GM18867 (cell line): ENCODE measurements around the gene EMC10.
"Not testable (repeated sequence)": the region's sequence is repeated elsewhere in the genome, so short reads cannot be mapped to it uniquely, and the experiment has no call there.

Experiments
- ATAC-seq: cut with Tn5 transposase; IDR thresholded peaks from one replicate; pipeline ENCODE4 v1.9.1; 2021; ENCODE audit warnings: mild to moderate bottlenecking, moderate library complexity; ENCODE audit not compliant: unreplicated experiment

EMC10 gene

DNA sequence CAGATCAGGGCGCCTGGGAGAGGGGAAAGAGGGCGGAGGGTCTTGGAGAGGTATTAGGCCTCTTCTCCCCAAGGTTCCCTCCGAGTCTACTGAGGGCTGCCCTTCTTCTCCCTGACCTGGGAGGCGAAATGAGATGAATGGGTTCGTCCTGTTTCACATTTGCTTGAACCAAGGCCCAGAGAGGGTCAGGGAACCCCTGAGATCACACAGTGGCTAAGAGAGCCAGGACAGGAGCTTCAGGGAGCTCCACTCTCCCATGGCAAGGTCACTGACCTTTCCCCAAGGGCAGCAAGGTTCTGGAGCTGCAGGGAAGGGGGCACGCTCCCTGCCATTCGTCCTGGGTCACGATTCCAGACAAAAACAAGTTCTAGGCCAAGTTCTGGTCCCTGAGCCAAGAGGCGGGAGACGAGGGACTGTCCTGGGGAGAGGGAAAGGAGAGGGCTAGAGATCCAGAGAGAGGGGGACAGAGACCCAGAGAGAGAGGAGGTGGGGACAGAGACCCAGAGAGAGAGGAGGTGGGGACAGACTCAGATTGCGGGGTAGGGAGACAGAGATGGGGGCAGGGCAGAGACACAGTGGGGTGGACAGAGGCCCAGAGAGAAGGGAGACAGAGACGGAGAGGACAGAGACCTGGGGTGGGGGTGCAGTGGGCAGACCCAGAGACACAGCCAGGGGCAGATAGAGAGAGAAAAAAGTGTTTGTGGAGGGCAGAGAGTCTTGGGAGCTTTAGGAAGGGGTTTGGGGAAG, 36.9 kb downstream of the EMC10 start:
- no peak for ATAC-seq

DNA sequence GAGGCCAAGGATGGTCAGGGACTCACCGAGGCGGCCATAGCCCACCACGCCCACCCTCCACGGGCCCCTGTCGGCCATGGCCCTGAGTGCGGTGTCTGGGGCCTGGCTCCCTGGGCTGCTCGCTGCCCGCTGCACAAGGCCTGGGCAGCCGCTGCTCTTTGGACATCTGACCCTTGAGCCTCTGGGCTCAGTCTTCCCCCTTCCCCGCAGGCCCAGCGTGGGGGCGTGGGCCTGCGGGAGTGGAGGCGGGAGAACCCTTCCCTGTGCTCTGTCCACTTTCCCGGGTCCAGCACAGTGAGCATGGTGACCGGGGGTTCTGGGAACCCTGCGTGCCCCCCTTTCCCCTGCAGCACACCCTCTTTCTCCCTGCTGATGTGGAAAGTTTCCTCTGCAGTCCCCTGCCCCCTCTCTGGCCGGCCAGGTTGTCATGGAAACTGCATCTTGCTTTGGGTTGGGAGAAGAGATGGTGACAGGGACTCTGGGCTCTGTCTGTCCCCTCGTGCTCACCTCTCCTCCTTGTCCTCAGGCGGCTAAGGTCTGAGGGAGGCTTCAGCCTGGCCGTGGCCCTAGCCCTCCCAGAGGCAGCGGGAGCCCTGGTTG, 37.5 kb downstream of the EMC10 start, which contains the start of gene ASPDH:
Gene ASPDH, minus strand, starts transcription at position 168 of the 600 bp plus-strand sequence. Its CDS starts 90 bp downstream, at position 78.
- no peak for ATAC-seq

DNA sequence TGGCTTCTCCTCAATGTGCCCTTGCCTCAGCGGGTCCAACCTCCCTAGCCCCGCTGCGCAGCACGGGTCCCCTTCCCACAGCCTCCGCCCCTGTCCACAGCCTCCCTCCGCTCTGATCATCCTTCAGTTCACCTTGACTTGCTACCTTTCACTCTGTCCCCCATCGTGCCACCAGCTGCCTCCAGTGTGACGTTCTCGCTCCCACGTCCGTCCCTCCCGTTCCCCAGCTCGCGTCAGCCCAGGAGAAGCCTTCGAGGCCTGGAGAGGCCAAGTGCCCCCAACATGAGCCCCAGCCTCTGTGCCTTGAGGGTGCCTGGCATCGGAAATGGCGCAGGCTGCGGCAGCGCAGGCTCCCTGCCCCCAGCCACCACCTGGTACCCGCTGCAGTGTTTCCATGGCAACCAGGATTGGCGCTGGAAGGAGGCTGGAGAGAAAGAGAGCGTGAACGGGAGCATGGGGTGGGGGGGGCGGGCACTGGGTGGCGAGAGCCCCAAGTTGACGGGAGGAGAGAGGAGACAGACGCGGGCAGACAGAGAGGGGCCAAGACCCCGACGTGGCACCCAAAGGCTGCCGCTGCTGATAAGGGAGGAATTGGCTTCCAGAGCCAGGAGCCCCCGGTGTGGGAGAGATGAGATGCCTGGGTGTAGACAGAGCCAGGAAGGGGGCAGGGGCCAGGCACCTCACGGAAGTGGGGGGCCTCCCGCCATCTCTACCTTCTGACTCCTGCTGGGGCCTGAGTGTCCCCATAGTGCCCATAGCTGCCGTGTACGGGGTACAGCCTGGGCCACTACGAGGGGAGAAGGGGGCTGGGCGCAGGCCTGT, 38.2 kb downstream of the EMC10 start:
- no peak for ATAC-seq

DNA sequence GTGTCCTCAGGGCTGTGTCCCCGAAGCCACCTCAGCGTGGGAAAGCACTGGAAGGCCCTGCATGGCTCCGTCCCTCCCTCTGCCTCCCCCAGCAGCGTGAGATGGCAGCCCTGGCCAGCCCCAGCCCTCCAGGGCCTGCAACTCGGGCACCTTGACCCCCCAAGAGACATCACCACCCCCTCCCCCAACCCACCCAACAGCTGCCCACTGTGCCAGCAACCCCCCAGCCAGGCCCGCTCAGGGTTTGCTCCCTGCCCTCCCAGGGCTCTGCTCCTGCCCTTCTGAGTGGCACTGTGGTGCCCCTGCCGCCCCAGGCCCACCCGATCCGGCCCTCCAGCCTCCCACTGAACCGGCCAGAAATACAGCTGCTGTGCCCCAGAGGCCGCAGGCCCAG, 38.9 kb downstream of the EMC10 start:
- no peak for ATAC-seq

DNA sequence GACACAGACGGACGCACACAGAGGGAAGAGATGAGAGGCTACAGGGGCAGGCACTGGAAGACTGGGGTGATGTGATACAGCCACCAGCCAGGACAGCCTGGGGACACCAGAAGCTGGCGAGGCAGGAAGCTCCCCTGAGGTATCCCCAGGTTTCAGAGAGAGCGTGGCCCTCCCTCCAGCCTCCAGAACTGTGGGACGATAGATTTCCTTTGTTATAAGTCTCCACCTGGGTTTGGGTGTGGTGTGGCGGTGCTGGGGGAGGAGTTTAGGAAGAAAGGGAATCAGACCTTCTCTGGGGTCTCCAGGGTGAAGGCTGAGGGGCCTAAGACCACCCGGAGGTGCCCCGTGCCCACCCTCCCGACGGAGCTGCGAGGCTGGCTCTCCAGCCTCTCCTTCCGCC, 40.1 kb downstream of the EMC10 start:
- no peak for ATAC-seq

DNA sequence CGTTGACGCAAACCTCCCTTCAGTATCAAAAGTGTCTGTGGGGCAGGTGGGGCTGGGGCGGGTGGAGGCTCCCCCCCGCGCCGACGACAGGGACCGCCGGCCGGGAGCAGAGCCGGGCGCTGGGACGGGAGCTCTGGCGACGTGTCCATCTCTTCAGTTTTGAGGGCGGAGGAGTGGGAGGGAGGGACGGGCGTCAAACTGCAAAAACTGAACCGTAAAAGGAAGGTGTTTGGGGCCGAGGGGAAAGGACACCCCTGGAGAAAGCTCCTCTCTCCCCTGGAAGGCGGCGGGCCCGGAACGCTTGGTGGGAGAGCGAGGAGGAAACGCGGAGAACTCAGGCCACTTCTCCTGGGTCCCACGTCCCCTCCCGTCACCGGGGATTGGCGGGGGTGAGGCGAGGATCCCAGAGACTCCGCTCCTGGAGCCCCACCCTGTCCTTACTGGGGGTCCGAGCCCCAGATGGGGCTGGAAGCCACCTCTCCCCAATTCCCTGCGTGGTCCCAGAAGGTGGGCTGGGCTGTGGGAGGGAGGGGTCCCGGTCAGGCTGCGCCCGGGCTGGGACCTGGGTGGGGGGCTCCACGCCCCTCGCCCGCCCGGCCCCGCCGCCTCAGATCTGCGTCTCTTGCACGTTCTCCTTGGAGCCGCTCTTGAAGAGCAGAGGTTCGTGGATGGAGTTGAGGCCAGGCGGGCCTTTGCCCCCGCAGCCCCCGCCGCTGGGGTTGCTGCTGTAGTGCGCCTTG, 40.8 kb downstream of the EMC10 start:
- no peak for ATAC-seq

DNA sequence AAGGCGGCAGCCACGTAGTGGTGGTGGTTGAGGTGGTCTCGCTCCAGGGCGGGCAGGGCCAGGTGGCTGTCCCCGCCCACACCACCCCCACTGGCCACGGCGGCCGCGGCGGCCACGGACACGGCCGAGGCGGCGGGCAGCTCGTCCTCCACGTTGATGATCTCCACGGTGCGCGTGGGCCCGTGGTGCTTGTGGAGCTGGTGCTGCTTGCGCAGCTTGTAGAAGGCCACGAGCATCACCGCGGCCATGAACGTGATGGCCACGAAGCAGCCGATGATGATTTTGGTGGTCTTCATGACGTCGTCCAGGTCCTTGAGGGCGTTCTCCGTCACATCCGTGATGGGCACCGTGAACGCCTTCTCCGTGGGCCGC, 41.4 kb downstream of the EMC10 start:
- ATAC-seq = no peak

DNA sequence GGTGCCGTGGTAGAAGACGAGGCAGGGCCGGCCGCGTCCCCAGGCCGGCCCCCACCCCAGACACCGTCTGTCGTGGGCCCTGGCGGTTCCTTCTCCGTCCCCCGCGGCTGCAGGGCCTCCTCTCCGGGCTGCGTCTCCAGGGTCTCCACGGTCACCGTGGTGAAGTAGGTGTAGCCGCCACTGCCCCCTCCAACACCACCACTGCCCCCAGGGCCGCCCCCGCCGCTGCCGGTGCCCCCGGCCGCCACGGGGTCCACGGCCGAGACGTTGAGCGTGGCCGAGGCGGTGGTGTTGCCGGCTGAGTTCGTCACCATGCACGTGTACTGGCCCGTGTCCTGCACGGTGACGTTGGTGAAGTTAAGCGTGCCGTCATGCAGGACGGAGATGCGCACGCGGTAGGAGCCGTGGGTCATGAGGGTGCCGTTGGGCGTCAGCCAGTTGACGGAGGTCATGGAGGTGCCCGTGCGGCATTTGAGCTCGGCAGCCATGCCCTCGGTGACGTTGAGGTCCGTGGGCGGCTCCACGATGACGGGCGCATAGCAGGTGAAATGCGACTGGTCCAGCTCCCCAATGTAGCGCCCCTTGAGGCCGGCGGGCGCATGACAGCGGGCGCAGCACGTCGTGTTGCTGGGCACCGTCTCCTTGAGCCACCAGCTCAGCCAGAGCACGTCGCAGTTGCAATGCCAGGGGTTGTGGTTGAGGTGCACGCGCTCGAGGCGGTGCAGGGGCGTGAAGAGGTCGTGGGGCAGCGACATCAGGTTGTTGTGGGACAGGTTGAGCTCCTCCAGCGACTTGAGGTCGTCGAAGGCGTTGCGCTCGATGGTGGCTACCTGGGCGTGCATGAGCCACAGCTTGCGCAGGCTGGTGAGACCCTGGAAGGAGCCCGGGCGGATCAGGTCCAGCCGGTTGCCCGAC, 42.0 kb downstream of the EMC10 start:
- no peak for ATAC-seq

DNA sequence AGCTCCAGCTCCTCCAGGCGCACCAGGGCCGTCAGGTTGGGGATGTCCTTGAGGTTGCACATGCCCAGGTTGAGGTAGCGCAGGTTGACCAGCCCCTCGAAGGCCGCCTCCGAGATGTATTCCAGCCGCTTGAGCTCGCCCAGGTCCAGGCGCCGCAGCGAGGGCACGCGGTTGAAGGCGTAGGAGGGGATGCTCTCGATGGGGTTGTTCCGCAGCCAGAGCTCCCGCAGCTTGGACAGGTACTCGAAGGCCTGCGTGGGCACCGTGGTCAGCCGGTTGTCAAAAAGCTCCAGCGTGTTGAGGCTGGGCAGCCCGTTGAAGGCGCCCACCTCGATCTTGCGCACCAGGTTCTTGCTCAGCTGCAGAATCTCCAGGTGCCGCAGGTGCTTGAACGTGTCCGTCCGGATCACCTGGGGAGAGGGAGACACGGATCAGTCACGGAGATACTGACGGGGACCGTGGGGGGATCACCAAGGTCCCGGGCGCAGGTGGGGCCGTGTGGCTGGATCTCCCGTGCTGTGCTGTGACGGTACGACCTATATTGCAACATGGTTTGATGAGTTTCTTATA, 42.8 kb downstream of the EMC10 start:
- no peak for ATAC-seq

DNA sequence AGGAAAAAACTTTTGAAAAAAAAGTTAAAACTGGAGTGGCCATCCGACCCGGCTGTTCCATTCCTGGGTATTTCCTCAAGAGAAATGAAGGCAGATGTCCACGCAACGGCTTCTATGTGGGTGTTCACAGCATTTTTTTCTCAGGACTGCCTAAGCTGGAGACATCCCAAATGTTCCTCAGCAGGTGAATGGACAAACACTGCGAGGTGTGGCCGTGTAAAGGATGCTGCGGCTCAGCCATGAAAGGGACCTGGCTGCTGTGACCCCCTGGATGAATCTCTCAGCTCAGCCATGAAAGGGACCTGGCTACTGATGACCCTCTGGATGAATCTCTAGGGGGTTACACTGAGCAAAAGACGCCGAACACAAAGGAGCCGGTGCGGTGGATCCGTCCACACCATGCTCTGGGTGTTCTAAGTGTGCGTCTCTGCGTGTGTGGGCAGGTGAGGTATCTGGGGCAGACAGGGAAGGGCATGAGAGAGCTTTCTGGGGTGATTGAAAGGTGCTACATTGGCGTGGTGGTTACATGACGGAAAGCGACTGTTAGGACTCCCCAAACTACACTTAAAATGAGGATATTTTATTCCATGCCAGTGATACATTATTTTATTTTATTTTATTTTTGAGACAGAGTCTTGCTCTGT, 44.6 kb downstream of the EMC10 start:
- ATAC-seq = no peak

DNA sequence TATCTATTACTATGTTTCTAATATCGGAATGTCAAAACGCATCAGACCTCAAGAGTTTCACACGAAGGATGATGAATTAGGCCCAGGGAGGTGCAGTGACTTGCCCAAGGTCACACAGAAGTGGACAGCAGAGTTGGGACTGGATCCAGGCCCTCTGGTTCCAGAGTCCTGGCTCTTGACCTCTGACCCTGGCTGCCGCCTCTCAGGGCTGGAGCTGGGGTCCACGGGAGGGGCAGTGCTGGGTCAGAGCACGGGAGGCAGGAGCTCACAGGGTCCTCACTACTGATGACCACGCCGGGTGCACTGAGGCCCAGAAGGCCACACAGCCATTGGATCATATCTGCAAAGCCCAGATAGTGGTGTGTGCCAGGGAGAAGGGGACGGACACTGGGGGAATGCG, 46.6 kb downstream of the EMC10 start:
- no peak for ATAC-seq

DNA sequence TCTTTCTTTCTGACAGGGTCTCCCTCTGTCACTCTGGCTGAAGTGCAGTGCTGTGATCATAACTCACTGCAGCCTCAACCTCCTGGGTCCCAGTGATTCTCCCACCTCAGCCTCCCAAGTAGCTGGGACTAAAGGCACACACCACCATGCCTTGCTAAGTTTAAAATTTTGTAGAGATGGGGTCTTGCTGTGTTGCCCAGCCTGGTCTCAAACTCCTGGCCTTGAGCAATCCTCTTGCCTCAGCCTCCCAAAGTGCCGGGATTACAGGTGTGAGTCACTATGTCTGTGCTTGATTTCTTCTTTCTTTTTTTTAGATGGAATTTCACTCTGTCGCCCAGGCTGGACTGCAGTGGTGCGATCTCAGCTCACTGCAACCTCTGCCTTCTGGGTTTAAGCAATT, 51.7 kb downstream of the EMC10 start:
- not testable (repeated sequence) for ATAC-seq

DNA sequence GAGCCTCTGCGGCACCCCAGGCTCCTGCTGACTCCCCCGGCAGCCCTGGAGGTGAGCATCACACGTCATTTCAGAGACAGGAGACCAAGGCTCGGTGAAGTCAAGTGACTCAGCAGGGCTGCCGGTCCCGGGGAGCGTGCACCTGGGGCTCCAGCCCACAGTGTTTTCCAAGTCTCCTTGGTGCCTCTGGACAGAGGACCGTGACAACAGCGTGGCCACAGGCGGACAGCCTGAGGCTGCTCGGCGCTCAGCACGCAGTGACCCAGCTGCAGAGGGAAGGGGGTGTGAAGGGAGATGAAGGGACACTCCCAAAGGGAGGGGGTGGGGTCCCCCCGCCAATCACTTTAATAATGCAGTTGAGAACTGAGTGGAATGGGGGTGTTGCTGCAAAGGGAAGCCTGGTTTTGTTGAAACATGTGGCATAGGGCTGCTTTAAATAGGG, 54.9 kb downstream of the EMC10 start:
- no peak for ATAC-seq

DNA sequence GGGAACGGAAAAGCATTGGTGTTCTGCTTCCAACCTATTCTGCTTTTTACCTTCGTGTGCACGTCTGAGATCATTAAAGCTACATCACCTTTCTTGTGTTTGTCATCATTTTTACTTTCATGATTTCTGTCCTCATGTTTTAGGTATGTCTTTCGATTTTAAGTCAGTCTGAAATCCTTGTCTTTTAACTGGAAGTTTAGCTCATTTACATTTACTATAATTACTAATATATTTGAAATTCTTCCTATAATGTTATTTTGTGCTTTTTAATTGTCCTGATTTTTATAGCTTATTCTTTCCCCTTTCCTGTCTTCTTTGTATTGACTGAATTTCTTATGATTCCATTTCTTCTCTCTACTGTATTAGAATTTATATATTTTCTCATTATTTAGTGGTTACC, 56.6 kb downstream of the EMC10 start:
- no peak for ATAC-seq

DNA sequence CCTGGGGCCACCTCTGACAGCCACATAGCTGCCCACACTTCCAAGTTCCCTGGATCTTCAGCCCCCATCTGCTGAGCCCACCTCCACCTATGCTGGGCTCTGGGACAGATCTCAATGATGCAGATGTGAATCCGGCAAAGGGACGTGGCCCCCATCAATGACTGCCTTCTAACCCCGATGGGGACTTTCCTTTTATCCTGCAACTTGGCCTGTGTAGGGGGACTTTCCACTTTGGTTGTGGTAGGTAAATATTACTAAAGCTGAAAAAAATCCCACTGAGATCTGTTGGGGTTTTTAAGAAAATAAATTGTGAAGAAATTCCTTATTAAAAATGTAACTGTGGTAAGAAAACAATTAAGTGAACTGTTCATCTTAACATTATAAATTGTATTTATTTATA, 58.2 kb downstream of the EMC10 start:
- ATAC-seq = no peak

DNA sequence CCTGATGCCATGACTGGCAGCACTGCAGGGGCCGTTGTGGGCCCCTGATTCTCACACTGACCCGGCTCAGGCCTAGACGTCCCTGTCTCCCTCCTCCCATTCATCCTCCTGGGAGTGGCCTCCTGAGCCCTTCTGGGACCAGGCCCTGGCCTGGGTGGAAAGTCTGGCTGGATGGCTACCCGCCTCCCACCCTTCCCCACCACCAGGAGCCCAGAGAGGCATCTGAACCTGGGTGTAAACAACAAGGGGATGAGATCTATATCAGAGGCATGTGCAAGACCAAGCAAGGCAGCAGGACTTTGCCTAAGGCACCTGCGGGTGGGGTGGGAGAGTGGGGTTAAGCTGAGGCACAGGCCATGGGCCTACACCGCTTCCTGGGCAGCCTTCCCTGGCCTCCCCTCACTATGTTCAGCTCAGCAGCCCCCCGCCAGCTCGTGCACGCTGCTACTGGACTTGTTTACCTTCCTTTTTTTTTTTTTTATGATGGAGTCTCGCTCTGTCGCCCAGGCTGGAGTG, 59.4 kb downstream of the EMC10 start:
- no peak for ATAC-seq

DNA sequence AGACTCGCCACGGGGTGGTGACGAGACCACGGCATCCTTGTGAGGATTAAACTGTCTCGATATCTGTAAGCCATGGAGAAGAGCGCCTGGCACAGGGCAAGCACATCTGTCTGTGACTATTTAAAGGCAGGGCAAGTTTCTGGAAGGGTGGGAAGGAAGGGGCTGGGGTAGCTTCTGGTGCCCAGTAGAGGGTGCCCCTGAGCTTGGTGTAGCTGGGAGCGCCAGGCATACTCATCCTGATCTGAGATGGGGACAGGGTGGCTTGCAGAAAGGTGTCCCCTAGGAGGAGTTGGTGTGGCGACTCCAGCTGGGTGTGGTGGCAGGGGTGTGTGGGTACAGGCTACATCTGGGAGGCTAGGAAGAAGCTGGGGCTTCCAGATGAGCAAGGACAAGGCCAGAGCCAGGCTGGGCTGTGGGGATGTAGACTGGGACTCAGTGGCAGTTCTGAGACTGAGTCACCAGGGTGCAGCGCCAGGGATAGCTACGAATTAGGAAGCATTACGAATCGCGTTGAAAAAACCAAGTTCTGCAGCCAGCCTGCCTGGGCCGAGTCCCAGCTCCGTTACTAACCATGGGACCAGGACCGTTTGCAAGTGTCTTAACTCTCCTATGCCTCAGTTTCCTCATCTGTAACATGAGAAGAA, 60.5 kb downstream of the EMC10 start:
- no peak for ATAC-seq

DNA sequence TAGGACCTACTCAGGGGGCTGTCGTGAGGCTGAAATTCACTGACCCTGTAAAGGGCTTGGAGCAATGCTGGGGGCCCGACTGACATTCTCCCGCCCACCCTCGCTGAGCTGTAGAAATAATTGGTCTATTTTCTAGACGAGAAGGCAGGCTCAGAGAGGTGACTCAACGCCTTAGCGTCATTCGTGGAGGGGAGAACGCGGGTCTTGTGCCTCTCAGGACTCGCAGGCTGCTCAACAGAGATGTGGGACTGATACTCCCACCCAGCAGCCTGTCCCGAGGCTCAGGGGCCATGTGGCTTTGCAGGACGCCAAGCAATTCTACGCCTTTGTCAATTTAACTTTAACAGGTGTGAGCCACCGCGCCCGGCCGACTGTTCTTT, 61.0 kb downstream of the EMC10 start:
- no peak for ATAC-seq
